ENCODE data around the gene MTHFD1. TPM values are rescaled to one million over a fixed set of nuclear protein-coding genes. Genes with fewer than 3 reads are reported as not detected.

MTHFD1 gene
- total RNA-seq, 2 donors from 2014 or later, result 103 to 116 TPM

DNA sequence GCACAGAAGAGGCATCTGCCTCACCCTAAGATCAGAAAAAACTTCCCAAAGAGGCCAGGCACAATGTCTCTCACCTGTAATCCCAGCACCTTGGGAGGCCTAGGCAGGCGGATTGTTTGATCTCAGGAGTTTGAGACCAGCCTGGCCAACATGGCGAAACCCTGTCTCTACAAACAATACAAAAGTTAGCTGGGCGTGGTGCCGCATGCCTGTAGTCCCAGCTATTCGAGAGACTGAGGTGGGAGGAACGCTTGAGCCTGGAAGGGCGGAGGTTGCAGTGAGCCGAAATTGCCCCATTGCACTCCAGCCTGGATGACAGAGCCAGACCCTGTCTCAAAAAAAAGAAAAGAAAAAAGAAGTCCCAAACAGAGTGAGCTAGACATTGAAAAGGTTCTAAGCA, 120.9 kb downstream of the MTHFD1 start:
- 64 to 72% methylated on average over 7 to 8 of the region's 8 CpGs for WGBS, 2 experiments (ENCODE audit: insufficient coverage in 1 of 2, insufficient read length in 1 of 2)
- peaks cover 9% of the 10 kb centered on the region for H3K4me1 ChIP-seq (ENCODE audit: control insufficient read depth, insufficient read depth, low read length)
- H3K36me3 Mint-ChIP-seq (ENCODE audit: low read depth), result no peaks in the 10 kb centered on the region
- H3K9ac ChIP-seq (ENCODE audit: extremely low read depth, low read length, poor library complexity, severe bottlenecking), result no peak overlapping the region
- H3K4me3 Mint-ChIP-seq, result peak overlapping the region; percentile 36
- H3K4me1 Mint-ChIP-seq, result peaks cover 54% of the 10 kb centered on the region
- DNase-seq, result peak; percentile 91
- peak overlapping the region; percentile 96 for H3K27ac Mint-ChIP-seq
- TF ChIP-seq, protein P1, sequence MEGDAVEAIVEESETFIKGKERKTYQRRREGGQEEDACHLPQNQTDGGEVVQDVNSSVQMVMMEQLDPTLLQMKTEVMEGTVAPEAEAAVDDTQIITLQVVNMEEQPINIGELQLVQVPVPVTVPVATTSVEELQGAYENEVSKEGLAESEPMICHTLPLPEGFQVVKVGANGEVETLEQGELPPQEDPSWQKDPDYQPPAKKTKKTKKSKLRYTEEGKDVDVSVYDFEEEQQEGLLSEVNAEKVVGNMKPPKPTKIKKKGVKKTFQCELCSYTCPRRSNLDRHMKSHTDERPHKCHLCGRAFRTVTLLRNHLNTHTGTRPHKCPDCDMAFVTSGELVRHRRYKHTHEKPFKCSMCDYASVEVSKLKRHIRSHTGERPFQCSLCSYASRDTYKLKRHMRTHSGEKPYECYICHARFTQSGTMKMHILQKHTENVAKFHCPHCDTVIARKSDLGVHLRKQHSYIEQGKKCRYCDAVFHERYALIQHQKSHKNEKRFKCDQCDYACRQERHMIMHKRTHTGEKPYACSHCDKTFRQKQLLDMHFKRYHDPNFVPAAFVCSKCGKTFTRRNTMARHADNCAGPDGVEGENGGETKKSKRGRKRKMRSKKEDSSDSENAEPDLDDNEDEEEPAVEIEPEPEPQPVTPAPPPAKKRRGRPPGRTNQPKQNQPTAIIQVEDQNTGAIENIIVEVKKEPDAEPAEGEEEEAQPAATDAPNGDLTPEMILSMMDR (conservative IDR thresholded peaks at IDR 0.05), result no peak
- no peaks in the 10 kb centered on the region for H3K27me3 Mint-ChIP-seq (ENCODE audit: insufficient read depth)
- H3K36me3 ChIP-seq (ENCODE audit: control insufficient read depth, insufficient read depth, low read length), result peaks cover 12% of the 10 kb centered on the region
- H3K9me3 ChIP-seq (ENCODE audit: control insufficient read depth, low read length), result no peaks in the 10 kb centered on the region
- H3K27ac ChIP-seq (ENCODE audit: low read depth, low read length), result no peak overlapping the region
- no peaks in the 10 kb centered on the region for H3K9me3 Mint-ChIP-seq
- peak overlapping the region; percentile 93 for H3K4me3 ChIP-seq (ENCODE audit: low read length)
- no peaks in the 10 kb centered on the region for H3K27me3 ChIP-seq (ENCODE audit: control insufficient read depth, insufficient read depth, low read length, poor library complexity, severe bottlenecking)

Other genes with a start within 250 kb of the MTHFD1 start
- gene ESR2, start 94.0 kb upstream of the MTHFD1 start, total RNA-seq, result under 1 TPM; 0.57 to 0.66 TPM
- gene AKAP5, start 77.1 kb downstream of the MTHFD1 start, total RNA-seq, result 1 to 10 TPM; 1.3 to 2.0 TPM
- 10 to 100 TPM; 14.0 to 17.0 TPM for gene ZBTB25, start 115.5 kb downstream of the MTHFD1 start, total RNA-seq
- 10 to 100 TPM; 31.0 to 32.4 TPM for gene ZBTB1, start 116.4 kb downstream of the MTHFD1 start, total RNA-seq
- 10 to 100 TPM in 1 of 2 donors, 1 to 10 TPM in 1; 7.9 to 12.9 TPM for gene HSPA2, start 152.4 kb downstream of the MTHFD1 start, total RNA-seq
- 1 to 10 TPM in 1 of 2 donors, under 1 TPM in 1; 0.24 to 1.2 TPM for gene PPP1R36, start 161.6 kb downstream of the MTHFD1 start, total RNA-seq